ENCODE measurements around the gene MRGPRE. TPM values are rescaled to one million over a fixed set of nuclear protein-coding genes. Genes with fewer than 3 reads are reported as not detected.

Gene MRGPRE
- total RNA-seq, 1 donor = not detected

DNA sequence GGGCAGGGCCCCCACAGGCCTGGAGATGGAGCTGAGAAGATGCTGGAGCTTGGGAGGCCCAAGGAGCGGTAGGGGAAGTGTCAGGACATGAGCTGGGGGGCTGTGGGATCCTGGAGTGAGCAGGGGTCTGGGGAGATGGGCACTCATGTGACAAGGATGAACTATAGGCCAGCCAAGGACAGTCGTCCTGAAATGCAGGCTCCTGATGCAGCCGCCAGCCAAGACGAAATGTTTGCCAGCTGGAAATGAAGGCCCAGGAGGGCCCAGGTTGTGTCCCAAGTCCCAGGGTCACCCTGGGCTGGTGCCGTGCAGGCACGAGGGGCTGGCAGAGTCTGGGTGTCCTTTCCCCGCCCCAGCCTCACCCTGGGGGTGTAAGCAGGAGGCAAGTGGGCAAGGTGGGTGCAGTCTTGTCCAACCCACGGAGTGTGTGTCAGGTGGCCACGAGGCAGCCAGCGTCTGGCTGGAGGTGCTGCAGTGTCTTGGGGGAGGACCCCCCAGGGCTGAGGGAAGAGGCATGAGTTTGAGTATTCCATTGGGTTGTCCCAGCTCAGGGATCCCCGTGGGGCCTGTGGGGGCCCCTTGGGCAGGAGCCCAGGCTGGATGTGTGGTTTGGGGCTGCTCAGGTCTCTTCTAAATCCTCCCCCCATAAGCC is 35.0 kb downstream of the MRGPRE start:
- H3K9me3 ChIP-seq (ENCODE audit: low read depth, low read length) = no peaks in the 10 kb centered on the region
- no peaks in the 10 kb centered on the region for H3K4me1 ChIP-seq (ENCODE audit: insufficient read depth, low read length)
- H3K27me3 ChIP-seq (ENCODE audit: insufficient read depth, low read length) = no peaks in the 10 kb centered on the region
- no peak overlapping the region for H3K4me3 ChIP-seq (ENCODE audit: low read length)

DNA sequence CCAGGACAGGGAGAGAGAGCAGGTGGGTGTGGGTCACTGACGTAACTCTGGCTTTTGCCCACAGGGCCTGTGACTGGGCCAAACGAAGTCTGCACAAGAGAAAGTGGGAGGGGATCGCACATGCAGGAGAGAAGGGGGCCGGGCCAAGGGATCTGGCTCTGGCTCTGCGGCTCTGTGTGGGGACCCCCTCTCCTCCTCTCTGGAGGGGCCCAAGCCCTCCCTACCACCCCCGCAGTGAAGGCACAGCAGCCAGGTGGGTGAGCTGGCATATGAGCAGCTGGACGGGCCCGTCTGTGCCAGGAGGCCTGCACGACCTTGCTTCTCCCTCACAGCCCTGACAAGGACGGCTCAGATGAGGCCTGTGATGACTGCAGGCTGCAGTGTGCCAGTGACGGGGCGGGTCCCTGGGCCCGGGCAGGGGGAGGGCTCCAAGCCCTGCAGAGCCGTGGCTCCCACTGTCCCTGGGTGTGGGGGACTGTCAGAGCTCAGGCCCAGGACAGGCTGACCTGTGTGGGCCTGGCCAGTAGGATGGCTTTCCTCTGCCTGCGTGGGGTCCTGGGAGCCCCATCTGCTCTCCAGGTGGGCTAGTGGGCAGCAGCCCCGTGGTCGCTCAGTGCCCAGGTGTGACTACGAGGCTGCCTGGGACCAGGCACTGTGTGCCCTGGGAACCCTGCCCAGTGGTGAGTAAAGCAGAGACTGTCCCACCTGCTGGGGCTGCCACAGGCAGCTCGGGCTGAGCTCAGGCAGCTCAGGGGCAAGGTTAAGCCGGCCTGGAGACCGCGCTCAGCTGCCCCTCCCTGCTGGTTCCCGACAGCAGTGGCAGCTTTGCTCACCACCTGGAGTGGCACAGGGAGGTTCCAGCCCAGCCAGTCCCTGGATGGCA is 35.8 kb downstream of the MRGPRE start:
- H3K27me3 ChIP-seq (ENCODE audit: insufficient read depth, low read length) = no peaks in the 10 kb centered on the region
- H3K4me1 ChIP-seq (ENCODE audit: insufficient read depth, low read length) = no peaks in the 10 kb centered on the region
- H3K9me3 ChIP-seq (ENCODE audit: low read depth, low read length) = no peaks in the 10 kb centered on the region
- H3K4me3 ChIP-seq (ENCODE audit: low read length) = no peak overlapping the region

DNA sequence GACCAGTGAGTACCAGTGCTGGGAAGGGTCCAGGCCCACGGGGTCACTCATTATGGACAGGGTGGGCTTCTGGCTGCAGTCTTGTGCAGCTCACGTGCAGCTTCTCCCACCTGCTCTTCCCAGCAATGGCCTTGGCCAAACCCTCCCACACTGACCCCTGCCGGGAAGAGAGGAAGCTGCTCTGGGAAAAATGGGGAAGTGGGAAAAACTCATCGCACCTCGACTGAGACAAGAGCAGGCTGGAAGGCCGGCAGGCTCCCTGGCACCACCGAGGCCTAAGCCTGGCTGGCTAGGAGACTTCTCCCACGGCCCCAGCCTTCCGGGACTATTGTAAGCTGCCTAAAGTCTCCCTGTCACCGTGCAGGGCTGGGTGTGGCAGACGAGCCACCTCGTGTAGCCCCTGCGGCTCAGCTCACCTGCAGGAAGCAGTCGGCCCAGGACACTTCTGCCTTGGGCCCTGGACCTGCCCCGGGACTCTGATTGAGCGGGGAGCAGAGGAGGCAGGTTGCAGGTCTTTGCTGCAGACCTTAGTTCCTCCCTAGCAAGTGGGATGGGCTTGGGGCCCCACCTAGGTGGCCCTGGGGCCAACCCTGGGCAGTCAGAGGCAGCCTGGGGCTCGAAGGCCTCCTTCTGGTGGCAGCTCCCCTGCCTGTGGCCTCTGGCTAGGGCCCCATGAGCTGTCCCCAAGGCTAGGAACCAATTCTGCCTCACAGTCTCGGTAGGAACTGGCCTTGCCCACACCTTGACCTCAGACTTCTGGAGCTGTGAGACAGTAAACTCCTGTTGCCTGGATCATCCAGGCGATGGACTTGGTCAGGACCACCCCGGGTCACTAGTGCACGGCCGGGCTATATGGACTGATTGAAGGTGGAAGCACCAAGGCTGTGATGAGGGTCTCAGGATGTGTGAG is 36.7 kb downstream of the MRGPRE start:
- Histone ChIP-seq H3K9me3 (ENCODE audit: low read depth, low read length) (no peaks in the 10 kb centered on the region), H3K4me3 (ENCODE audit: low read length) (no peak overlapping the region), H3K27me3 (ENCODE audit: insufficient read depth, low read length) (no peaks in the 10 kb centered on the region), H3K4me1 (ENCODE audit: insufficient read depth, low read length) (no peaks in the 10 kb centered on the region)

DNA sequence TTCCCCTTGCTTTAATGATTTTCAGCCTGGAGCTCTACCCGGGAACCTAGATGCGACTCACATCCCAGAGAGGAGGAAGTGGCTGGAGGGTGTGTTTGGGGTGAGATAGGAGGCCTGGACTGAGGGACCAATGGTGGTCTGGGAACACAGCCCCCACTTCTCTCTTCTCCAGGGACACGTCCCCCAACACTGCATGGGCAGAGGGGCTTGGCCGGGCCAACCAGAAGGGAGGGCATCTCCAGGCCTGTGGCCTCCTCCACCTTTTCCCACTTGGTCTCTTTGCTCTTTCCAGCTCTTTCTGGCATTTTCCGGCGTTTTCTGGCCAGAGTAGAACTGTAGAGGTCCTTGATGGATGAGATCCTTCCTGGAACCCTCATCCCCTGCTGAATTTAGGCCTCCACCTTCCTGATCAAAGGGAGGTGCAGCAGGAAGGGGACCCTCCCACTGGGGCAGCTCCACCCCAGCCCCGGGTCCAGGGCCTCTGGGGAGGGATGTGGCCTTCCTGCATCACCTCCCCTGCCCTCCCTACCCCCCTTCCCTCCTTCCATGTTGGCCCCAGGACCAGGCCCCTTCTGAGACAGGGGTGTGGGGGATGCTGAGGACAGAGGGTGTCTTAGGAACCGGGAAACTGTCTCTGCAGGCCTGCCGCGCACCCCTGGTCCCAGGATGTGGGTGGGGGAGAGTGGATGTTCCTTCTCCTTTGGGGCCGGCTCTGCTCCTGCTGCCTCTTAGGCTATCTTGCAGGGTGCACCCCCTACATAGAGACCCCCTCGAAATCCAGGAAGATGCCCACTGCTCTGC is 38.0 kb downstream of the MRGPRE start:
- H3K9me3 ChIP-seq (ENCODE audit: low read depth, low read length) = no peaks in the 10 kb centered on the region

DNA sequence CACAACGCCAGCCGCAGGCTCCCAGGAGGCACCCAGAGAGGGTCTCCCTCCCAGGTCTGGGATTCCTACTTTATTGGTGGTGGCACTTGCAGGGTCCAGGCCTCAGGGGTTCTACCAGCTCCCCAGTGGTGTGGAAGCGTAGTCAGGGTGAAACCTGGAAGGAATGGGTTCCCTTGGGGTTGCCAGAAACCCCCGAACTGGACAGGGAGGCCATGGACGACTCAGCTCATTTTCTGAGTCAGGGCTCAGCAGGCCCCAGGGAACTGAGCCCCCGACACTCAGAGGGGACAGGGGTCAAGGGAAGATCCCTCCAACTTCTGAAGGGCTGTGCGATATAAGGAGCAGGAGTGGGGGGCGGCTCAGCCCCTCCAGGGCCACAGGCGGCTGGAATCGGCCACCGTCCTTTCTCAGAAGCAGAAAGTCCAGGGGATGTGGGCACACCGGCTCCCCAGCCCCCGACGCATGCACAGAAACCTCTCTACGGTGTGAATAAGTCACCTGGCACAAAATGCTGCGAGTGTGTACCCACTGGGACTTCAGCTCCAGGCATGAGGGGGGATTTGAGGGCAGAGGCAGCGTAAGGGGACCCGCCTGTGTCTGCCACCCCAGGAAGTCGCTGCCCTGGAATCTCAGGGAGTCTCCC is 38.7 kb downstream of the MRGPRE start:
- H3K4me1 ChIP-seq (ENCODE audit: insufficient read depth, low read length) = no peaks in the 10 kb centered on the region
- no peaks in the 10 kb centered on the region for H3K27me3 ChIP-seq (ENCODE audit: insufficient read depth, low read length)
- no peak overlapping the region for H3K4me3 ChIP-seq (ENCODE audit: low read length)
- H3K9me3 ChIP-seq (ENCODE audit: low read depth, low read length) = no peaks in the 10 kb centered on the region

More for the DNA sequence above, 38.0 kb downstream of the MRGPRE start:
- Histone ChIP-seq H3K4me3 (ENCODE audit: low read length) (no peak overlapping the region), H3K27me3 (ENCODE audit: insufficient read depth, low read length) (no peaks in the 10 kb centered on the region), H3K4me1 (ENCODE audit: insufficient read depth, low read length) (no peaks in the 10 kb centered on the region)

DNA sequence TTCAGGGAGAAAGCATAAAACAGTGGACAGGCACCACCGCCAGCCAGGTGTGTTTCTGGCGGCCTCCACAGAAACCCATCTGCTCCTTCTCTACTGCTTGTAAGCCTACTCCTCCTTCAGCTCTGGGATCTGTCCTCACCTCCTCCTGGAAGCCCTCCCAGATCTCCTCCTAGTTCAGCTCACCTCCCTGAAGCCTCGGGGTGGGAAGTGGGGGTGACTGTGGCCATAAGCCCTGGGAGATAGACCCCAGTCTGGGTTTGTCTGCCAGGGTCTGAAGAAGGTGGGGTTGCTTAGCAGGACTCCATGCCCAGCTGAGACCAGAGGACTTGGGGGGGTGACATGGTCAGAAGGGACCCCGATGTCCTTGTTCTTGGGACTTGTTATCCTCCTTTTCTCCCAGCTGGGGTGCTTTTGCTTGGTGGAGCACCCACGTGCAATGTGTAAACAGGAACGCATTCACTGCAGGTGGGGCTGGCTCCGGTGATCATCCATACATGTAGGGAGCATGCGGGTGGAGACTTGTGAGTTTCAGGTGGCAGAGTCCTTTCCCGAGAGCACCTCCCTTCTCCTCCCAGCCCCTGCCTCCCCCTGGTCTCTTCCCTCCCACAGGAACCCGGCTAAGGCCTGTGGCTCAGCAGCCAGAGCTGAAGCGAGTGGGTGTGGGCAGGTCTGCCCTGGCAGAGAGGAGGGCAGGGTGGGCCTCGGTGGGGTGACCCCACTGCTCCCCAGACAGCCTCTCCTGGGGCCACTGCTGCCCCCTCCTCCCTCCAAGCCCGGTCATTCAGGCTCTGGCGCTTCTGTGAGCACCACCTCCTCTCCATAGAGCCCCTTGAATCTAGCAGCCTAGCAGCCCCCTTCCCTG is 39.5 kb downstream of the MRGPRE start:
- Histone ChIP-seq H3K9me3 (ENCODE audit: low read depth, low read length) (no peaks in the 10 kb centered on the region), H3K27me3 (ENCODE audit: insufficient read depth, low read length) (no peaks in the 10 kb centered on the region), H3K4me1 (ENCODE audit: insufficient read depth, low read length) (no peaks in the 10 kb centered on the region), H3K4me3 (ENCODE audit: low read length) (no peak overlapping the region)

DNA sequence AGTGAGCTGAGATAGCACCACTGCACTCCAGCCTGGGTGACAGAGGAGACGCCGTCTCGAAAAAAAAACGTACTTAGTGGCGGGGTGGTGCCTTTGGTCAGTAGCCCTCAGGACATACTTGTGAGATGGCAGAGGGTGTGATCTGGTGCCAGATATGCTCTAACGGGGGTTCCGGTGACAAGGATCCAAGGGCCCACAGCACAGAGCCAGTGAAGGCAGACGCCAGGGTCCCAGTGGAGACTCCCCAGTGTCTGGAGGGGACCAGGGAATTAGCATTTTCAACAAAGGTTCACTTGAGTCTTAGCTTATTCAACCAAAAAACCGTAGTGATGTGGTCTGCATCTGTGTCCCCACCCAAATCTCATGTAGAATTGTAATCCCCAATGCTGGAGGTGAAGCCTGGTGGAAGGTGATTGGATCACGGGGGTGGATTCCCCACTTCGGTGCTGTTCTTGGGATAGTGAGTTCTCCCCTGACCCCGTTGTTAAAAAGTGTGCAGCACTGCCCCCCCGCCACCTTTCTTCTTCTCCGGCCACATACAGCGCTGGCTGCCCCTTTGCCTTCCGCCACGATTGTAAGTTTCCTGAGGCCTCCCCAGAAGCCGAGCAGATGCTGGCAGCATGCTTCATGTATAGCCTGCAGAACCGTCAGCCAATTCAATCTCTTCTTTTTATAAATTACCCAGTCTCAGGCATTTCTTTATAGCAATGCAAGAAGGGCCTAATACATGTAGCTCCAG is 40.5 kb downstream of the MRGPRE start:
- Histone ChIP-seq H3K9me3 (ENCODE audit: low read depth, low read length) (no peaks in the 10 kb centered on the region), H3K4me1 (ENCODE audit: insufficient read depth, low read length) (no peaks in the 10 kb centered on the region), H3K27me3 (ENCODE audit: insufficient read depth, low read length) (no peaks in the 10 kb centered on the region), H3K4me3 (ENCODE audit: low read length) (no peak overlapping the region)

DNA sequence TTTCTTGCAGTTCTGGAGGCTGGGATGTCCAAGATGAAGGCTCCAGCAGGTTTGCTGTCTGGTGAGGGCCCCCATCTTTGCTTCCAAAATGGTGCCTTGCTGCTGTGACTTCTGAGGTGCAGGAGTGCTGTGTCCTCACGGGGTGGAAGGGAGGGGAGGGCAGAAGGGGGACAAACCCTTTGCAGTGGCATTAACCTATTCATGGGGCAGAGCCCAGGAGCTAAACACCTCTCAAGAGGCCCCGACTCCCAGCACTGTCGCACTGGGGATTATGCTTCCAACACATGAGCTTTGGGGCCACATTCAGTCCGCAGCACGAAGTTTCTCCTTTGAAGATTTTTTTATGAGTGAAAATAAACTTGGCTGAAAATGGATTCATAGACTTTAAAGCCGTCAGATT is 41.6 kb downstream of the MRGPRE start:
- Histone ChIP-seq H3K4me3 (ENCODE audit: low read length) (no peak overlapping the region), H3K4me1 (ENCODE audit: insufficient read depth, low read length) (no peaks in the 10 kb centered on the region), H3K27me3 (ENCODE audit: insufficient read depth, low read length) (no peaks in the 10 kb centered on the region), H3K9me3 (ENCODE audit: low read depth, low read length) (no peaks in the 10 kb centered on the region)

DNA sequence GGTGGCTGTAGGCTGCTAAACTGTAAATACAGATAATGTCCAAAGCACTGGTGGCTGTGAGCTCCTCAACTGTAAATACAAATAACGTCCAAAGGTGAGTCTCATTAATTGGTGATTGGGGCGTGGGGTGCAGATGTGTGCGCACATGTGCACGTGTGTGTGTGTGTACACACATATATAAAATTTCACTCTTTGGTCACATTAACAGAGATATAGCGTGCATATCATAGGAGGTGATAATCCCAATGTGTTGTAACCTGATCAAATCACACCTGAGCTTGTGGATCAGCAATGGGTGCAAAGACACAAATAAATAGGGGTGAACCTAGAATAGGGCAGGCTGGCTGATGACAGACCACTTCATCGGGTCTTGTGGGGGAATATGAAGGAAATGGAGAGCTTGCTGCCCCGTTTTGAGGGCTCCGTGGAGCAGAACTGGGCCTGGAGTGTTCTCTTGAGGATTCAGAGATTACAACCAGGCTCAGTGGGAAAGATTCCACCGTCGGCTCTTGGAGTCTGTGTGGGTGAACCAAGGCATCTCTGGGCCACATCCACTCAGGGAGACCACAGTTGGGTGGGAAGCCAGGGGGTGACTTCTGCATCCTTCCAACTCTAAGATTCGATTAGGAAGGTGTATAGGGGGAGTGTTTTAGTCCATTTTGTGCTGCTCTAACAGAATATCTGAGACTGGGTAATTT is 42.2 kb downstream of the MRGPRE start:
- H3K4me1 ChIP-seq (ENCODE audit: insufficient read depth, low read length) = no peaks in the 10 kb centered on the region
- H3K4me3 ChIP-seq (ENCODE audit: low read length) = no peak overlapping the region
- H3K9me3 ChIP-seq (ENCODE audit: low read depth, low read length) = no peaks in the 10 kb centered on the region
- H3K27me3 ChIP-seq (ENCODE audit: insufficient read depth, low read length) = no peaks in the 10 kb centered on the region

DNA sequence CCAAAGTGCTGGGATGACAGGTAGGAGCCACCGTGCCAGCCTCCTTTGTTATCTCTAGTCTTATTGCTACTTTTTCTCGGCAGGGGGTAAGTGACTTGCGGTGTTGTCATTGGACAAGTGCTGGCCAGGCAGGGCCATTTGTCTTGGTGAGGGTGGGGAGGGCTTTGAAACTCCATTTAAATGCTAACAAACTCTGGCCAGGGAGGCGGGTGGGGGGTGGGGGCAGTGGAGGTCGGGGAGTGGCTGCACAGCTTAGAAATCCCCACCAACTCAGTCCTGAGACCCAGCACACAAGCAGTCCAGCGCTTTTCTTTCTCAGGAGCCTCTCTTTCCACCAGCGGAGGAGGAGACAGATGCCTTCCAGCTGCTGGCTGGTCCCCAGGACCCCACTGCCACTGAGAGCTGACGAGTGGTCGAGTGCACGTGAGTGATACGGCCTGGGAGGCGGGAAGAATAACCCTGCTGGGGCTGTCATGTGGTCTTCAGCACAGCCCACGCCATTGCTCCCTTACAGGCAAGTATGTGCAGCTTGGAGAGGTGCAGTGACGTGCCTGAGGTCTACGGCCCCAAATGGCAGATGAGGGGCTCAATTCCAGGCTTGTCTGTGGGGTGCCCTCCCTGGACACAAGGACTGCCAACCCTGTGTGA is 42.9 kb downstream of the MRGPRE start:
- H3K27me3 ChIP-seq (ENCODE audit: insufficient read depth, low read length) = no peaks in the 10 kb centered on the region
- H3K4me1 ChIP-seq (ENCODE audit: insufficient read depth, low read length) = no peaks in the 10 kb centered on the region
- H3K9me3 ChIP-seq (ENCODE audit: low read depth, low read length) = no peaks in the 10 kb centered on the region
- no peak overlapping the region for H3K4me3 ChIP-seq (ENCODE audit: low read length)

DNA sequence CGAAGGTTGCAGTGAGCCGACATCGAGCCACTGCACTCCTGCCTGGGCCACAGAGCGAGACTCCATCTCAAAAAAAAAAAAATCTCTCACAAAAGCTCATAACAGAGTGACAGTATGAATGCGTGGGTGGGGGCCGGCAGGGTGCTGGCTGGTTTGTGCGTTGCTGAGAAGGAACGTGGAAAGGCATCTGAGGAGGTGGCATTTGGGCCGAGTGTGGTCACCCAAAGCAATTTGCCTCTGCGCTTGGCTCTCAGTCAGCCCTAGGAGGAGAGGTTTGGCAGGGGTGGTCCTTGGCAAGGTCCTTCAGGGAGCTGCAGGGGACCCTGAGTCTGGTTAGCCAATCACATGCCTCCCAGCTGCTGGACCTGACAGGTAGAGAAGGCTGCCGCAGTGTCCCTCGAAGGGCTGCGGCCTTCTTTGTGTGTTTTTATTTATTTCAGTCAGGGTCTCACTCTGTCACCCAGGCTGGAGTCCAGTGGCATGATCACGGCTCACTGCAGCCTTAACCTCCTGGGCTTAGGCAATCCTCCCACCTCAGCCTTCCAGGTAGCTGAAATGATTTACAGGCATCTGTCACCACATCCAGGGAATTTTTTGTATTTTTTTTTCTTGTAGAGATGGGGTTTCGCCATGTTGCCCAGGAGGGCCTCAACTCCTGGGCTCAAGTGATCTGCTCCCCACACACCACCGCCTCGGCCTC is 43.6 kb downstream of the MRGPRE start:
- Histone ChIP-seq H3K4me1 (ENCODE audit: insufficient read depth, low read length) (no peaks in the 10 kb centered on the region), H3K27me3 (ENCODE audit: insufficient read depth, low read length) (no peaks in the 10 kb centered on the region), H3K4me3 (ENCODE audit: low read length) (no peak overlapping the region), H3K9me3 (ENCODE audit: low read depth, low read length) (no peaks in the 10 kb centered on the region)
